ENCODE data around the gene ZNF169. TPM values are rescaled to one million over a fixed set of nuclear protein-coding genes. Genes with fewer than 3 reads are reported as not detected.

Gene ZNF169
- total RNA-seq, result 1 to 10 TPM in 3 of 4 donors, under 1 TPM in 1; 1.00 to 8.6 (median 2.8) TPM

DNA sequence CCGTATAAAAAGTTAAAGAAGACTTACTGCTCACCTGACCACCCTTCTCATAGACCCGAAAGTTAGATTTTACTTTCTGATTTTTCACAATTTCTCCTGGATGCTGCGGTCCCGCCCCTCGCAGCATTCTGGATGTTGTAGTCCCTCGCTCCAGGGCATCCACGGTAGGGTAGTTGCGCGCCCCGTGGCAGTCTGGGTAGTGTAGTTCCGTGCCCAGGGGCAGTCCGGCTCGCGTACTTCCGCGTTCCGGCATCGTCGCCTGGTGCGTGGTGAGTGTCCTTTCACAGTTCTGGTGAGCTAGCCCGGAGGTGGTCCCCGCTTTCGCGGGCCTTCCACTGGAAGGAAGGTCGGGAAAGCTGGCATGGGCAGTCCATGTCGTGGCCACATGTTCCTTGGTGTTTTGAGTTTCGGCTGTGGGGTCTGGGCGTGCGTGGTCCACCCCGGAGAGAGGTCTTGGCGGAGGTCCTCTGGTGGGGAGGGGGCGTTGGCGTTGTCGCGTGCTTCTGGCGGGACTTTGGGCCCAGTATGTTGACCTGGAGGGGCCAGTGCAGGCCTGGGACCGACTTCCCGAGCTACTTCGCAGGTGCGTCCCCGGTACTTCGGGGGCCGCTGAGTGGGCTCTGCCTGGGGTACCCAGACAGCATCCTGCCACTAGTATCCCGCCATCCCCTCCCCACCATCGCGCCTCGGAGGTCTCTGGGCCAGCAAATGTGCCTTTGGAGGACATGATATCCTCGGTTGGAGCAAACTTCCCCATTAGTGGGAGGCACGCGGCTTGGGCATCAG, at the start of gene ZNF169:
ZNF169 (plus strand) TSS at position 222 of the 786 bp plus-strand sequence. CDS start 19,515 bp downstream, outside the sequence.
- WGBS, 2 donors, result 2% methylated on average over 18 to 29 of the region's 50 CpGs
- peak within 1 kb of the TSS; percentile 59 to 81 (median 68) for H3K27ac ChIP-seq
- H3K4me3 ChIP-seq, result peak within 1 kb of the TSS; percentile 77 to 93 (median 86)
- DNase-seq, result peak; percentile 58
- peaks cover 0 to 8% (median 0%) of the 10 kb centered on the region in 4 donors for H3K27me3 ChIP-seq
- H3K4me1 ChIP-seq, result peaks cover 4 to 17% (median 10%) of the 10 kb centered on the region in 3 donors
- no peaks in the 10 kb centered on the region for H3K9me3 ChIP-seq
- TF ChIP-seq POLR2A (IDR thresholded peaks at IDR 0.05), result peak in 1 of 4 donors; percentile 49
- TF ChIP-seq, protein P1, sequence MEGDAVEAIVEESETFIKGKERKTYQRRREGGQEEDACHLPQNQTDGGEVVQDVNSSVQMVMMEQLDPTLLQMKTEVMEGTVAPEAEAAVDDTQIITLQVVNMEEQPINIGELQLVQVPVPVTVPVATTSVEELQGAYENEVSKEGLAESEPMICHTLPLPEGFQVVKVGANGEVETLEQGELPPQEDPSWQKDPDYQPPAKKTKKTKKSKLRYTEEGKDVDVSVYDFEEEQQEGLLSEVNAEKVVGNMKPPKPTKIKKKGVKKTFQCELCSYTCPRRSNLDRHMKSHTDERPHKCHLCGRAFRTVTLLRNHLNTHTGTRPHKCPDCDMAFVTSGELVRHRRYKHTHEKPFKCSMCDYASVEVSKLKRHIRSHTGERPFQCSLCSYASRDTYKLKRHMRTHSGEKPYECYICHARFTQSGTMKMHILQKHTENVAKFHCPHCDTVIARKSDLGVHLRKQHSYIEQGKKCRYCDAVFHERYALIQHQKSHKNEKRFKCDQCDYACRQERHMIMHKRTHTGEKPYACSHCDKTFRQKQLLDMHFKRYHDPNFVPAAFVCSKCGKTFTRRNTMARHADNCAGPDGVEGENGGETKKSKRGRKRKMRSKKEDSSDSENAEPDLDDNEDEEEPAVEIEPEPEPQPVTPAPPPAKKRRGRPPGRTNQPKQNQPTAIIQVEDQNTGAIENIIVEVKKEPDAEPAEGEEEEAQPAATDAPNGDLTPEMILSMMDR (IDR thresholded peaks at IDR 0.05), result no peak
- peaks cover 0 to 4% (median 0%) of the 10 kb centered on the region in 3 donors for H3K36me3 ChIP-seq
- intact Hi-C loops (cut with DNase I), result no loop called here

DNA sequence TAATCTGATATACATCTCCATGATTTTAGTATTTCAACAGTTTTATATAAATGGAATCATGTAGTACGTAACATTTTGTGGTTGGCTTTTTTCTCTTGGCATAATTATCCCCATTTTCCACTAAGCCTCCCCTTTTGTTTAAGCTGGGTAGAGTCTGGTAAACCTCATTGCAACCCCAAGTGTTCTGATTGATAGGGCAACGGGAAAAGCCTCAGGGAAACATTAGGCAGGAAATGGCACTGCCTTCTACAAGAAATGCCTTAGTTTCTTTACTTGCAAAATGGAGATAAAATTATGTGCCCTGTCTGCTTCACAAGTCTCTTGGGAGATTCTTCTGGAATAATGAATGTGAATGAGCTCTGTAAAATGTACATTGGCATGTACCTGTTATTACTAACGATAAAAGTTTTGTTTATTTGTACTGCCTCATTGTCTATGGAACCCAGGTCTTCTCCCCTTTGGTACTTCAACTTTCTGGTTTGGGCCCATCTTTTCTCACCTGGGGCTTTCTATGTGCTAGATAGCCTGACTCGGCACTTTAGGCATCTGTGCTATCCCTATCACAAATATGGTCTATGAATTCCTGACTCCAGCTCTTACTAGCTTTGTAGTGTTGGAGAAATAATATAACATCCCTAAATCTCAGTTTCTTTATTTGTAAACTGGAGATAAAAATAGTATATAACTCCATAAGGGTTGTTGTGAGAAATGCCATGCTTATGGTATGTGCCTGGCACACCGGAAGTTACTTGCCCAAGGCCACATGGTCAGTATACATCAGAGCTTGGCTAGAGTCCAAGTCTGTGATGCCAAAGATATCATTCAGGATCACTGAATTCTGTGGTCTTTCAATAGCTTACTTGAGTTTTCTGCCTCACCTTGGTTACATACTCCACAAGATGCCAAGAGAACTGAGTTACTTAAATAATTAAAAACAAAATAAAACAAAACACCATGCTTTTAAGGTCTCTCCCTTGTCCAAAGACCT, 48.2 kb upstream of the ZNF169 start:
- Histone ChIP-seq H3K4me1 (peaks cover 3 to 7% (median 3%) of the 10 kb centered on the region in 3 donors), H3K27ac (no peak overlapping the region), H3K4me3 (no peak overlapping the region), H3K9me3 (no peaks in the 10 kb centered on the region), H3K27me3 (peaks cover 0 to 15% (median 0%) of the 10 kb centered on the region in 4 donors), H3K36me3 (no peaks in the 10 kb centered on the region)
- DNase-seq, result no peak
- no peak for TF ChIP-seq POLR2A (IDR thresholded peaks at IDR 0.05)
- intact Hi-C loops (cut with DNase I), result no loop called here
- 70 to 79% methylated on average over 5 of the region's 5 CpGs for WGBS, 2 donors

DNA sequence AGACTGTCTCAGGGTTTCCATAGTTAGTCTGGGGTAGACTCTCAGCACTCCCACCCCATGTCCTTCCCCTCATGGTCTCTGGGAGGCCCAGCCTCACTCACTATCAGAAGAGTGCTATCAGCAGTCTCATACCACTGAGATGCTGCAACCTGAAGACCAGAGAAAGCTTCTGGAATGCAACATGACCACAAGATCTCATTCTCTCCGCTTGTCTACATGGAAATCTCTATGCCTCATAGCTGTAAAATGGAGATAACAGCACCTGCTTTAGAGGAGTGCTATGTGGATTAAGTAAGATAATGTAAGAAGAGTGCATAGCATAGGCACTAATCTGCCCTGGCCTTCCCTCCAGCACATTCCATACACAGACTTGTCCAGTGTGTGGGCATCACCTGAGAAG, 47.0 kb upstream of the ZNF169 start:
- Histone ChIP-seq H3K9me3 (no peaks in the 10 kb centered on the region), H3K27me3 (peaks cover 0 to 25% (median 0%) of the 10 kb centered on the region in 4 donors), H3K36me3 (no peaks in the 10 kb centered on the region), H3K27ac (no peak overlapping the region), H3K4me3 (no peak overlapping the region), H3K4me1 (peaks cover 3 to 7% (median 3%) of the 10 kb centered on the region in 3 donors)
- TF ChIP-seq, protein P1 (IDR thresholded peaks at IDR 0.05), result no peak
- TF ChIP-seq POLR2A (IDR thresholded peaks at IDR 0.05), result no peak
- WGBS, 2 donors, result 86% methylated on average over 1 of the region's 1 CpG; no CpG with 5 or more reads in 1 of the 2 donors
- no peak for DNase-seq
- intact Hi-C loops (cut with DNase I), result loop anchor here (2.0 kb wide), 1 partner anchor 147 kb away; no protein-coding TSS in a partner anchor

DNA sequence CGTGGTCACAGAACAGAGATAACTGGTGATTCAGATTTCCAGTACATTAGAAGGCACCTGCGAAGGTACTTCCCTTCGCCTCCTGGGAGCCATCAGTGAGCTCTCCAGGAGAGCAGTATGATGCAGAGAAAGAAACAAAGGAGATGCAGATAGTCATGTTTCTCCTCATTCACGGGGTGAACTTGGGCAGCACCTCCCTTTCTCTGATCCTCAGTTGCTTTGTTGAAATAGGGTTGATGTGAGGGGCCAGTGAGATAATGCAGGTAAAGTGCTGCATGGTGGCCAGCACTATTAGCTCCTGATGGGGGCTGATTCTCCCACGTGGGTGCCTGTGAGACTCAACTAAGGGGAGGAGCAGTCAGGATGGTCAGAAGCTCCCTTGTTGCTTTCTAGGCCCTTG, 46.6 kb upstream of the ZNF169 start:
- WGBS, 2 donors, result 71 to 77% methylated on average over 3 to 5 of the region's 5 CpGs
- Histone ChIP-seq H3K4me3 (no peak overlapping the region), H3K27ac (no peak overlapping the region), H3K36me3 (no peaks in the 10 kb centered on the region), H3K27me3 (peaks cover 0 to 29% (median 0%) of the 10 kb centered on the region in 4 donors), H3K9me3 (no peaks in the 10 kb centered on the region), H3K4me1 (peaks cover 3 to 7% (median 3%) of the 10 kb centered on the region in 3 donors)
- no peak for DNase-seq
- no peak for TF ChIP-seq POLR2A (IDR thresholded peaks at IDR 0.05)
- TF ChIP-seq, protein P1 (IDR thresholded peaks at IDR 0.05), result no peak
- intact Hi-C loops (cut with DNase I), result loop anchor here (2.0 kb wide), 1 partner anchor 148 kb away; no protein-coding TSS in a partner anchor

DNA sequence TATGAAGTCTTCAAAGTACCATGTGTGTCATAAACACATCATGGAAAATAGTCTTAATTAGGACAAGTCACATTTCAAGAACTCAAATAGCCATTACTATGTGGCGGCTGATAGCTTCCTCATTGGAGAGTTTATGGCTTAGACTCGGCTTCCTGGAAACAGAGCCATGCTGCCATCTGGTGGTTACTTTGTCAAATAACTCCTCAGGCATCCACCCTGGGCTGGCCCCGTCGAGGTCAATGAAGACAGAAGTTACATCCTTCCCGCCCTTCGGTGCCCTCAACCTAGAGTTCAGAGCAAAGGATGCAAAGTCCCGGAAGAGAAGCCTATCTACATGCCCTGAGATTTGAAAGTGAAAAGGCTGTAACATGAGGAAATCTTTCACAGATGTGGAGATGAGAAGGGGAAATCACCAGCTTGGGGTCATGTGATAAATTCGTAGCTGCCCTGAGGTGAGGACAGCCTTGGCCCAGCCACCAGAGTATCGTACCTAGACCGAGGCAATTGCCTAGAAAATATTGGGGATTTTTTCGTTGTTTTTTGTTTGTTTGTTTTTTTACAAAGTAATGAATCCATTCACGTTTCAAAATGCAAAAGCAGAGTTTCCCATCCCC, 45.5 kb upstream of the ZNF169 start:
- Histone ChIP-seq H3K27me3 (peaks cover 0 to 32% (median 0%) of the 10 kb centered on the region in 4 donors), H3K9me3 (no peaks in the 10 kb centered on the region), H3K4me1 (peaks cover 3 to 7% (median 3%) of the 10 kb centered on the region in 3 donors), H3K36me3 (no peaks in the 10 kb centered on the region), H3K27ac (no peak overlapping the region), H3K4me3 (no peak overlapping the region)
- TF ChIP-seq, protein P1 (IDR thresholded peaks at IDR 0.05), result peak; percentile 63 to 90 (median 89)
- no peak for TF ChIP-seq POLR2A (IDR thresholded peaks at IDR 0.05)
- WGBS, 2 donors, result 14 to 17% methylated on average over 8 to 12 of the region's 12 CpGs
- DNase-seq, result peak; percentile 4
- intact Hi-C loops (cut with DNase I), result loop anchor here (2.0 kb wide), 1 partner anchor 149 kb away; no protein-coding TSS in a partner anchor
